Measurements from ENCODE around the gene SULT1A2. TPM values are rescaled to one million over a fixed set of nuclear protein-coding genes. Genes with fewer than 3 reads are reported as not detected.
"Not testable (repeated sequence)": the region's sequence is repeated elsewhere in the genome, so short reads cannot be mapped to it uniquely, and the experiment has no call there.

The SULT1A2 gene
- total RNA-seq, 2 experiments from 2014 or later, result 0.42 to 0.57 TPM

DNA sequence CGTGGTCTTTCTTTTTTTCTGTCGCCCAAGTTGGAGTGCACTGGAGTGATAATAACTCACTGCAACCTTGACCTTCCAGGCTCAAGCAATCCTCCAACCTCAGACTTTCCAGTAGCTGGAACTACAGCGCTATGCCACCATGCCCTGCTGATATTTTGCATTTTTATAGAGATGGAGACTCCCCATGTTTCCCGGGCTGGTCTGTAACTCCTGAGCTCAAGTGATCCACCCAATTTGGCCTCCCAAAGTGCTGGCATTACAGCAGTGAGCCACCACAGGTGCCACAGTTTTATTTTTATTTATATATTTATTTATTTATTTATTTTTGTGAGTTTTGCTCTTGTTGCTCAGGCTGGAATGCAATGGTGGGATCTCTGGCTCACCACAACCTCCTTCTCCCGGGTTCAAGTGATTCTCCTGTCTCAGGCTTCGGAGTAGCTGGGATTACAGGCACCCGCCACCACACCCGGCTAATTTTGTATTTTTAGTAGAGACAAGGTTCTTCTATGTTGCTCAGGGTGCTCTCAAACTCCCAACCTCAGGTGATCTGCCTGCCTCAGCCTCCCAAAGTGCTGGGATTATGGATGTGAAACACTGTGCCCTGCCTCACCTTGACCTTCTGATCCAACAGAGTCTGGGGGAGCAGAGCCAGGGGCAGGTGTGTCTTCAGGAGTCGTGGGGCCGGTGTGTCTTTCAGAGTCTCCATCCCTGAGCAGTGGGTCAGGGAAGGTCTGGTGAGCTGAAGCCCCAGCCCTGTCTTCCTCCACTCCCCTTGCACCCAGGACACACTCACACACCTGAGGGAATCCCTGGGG lies 11.0 kb upstream of the SULT1A2 start:
- CTCF ChIA-PET, result not testable (repeated sequence)

GRCh38 chr16:28607116-28607623 lies 10.3 kb upstream of the SULT1A2 start:
- DNase-seq (no peak), ATAC-seq (no peak)
- Mint-ChIP-seq H3K4me1 (ENCODE audit: low read depth) (peaks cover 17% of the 10 kb centered on the region), H3K27ac (no peak overlapping the region), H3K36me3 (ENCODE audit: low read depth) (peaks cover 1% of the 10 kb centered on the region), H3K27me3 (ENCODE audit: low read depth) (no peaks in the 10 kb centered on the region), H3K9me3 (ENCODE audit: insufficient read depth) (no peaks in the 10 kb centered on the region), H3K4me3 (no peak overlapping the region)
- POLR2A ChIA-PET, result no interaction called here
- CTCF ChIA-PET, result no interaction called here

More for the DNA sequence above, 11.0 kb upstream of the SULT1A2 start:
- H3K27ac Mint-ChIP-seq; H3K36me3 Mint-ChIP-seq (ENCODE audit: low read depth); ATAC-seq; H3K9me3 Mint-ChIP-seq (ENCODE audit: insufficient read depth); DNase-seq; H3K27me3 Mint-ChIP-seq (ENCODE audit: low read depth); POLR2A ChIA-PET; H3K4me3 Mint-ChIP-seq: not testable (repeated sequence)
- peaks cover 17% of the 10 kb centered on the region for H3K4me1 Mint-ChIP-seq (ENCODE audit: low read depth)

DNA sequence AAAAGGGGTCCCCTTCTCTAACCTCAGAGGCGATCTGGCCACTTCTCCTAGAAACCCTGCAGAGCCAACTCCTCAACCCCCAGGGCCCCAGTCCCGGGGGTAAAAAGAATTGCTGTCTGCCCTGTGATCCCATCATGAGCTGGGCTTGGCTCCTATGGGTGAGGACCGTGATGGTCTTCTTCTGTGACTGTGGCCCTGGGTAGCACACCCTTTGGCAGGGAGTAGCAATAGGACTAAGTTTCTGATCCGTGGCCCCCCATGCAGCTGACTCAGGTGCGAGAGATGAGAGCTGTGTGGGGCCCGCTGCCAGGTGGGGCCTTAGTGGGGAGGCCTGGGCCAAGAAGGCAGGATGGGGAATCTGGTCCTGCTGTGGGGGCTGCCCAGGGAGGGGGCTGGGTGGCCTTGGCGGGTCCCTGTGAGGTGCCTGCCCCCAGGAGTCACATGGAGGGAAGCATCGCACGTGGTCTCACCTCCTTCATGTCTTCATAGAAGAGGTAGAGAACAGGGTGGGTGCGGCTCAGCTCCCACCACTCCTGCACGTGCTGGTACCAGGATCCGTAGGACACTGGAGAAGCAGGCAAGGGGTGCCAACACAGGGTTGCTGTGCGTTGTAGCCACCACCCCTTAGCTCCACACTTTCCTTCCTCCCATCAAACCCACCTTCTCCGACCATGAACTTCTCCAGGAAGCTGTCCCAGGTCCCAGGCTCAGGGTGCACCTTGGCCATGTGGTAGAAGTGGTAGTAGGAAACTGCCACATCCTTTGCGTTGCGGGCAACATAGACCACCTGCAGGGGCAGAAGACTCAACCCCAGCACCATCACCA lies 9.7 kb upstream of the SULT1A2 start:
- CTCF ChIA-PET, result no interaction called here
- peak overlapping the region; percentile 25 for H3K27ac Mint-ChIP-seq

DNA sequence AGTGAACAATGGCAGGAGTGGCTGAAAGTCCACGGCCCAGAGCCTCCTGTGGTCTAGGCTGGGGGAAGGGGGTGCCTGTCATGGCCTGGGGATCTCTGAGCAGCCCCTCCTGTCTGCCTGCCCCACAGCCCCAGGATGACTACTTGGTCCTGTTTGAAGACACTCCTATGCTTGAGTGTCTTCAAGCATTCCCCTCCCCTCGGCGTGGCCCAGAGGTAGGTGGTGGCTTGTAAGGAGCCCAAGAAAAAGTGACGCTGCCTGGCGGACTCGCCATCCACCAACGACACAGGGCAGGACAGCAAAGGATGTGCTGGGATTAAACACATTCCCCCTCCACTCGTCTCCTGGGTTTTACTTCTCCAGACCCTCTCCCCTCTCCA lies 7.3 kb upstream of the SULT1A2 start:
- H3K27me3 Mint-ChIP-seq (ENCODE audit: low read depth), result no peaks in the 10 kb centered on the region
- POLR2A ChIA-PET, result no interaction called here
- ATAC-seq (no peak), DNase-seq (no peak)
- H3K4me1 Mint-ChIP-seq (ENCODE audit: low read depth), result peaks cover 2% of the 10 kb centered on the region
- H3K9me3 Mint-ChIP-seq (ENCODE audit: insufficient read depth), result no peaks in the 10 kb centered on the region
- no peaks in the 10 kb centered on the region for H3K36me3 Mint-ChIP-seq (ENCODE audit: low read depth)
- H3K27ac Mint-ChIP-seq, result no peak overlapping the region
- CTCF ChIA-PET, result no interaction called here
- H3K4me3 Mint-ChIP-seq, result no peak overlapping the region

More for the DNA sequence above, 9.7 kb upstream of the SULT1A2 start:
- H3K9me3 Mint-ChIP-seq (ENCODE audit: insufficient read depth), result no peaks in the 10 kb centered on the region
- H3K27me3 Mint-ChIP-seq (ENCODE audit: low read depth), result no peaks in the 10 kb centered on the region
- DNase-seq, result no peak
- ATAC-seq, result no peak
- peaks cover 17% of the 10 kb centered on the region for H3K4me1 Mint-ChIP-seq (ENCODE audit: low read depth)
- H3K4me3 Mint-ChIP-seq, result no peak overlapping the region
- POLR2A ChIA-PET, result no interaction called here
- H3K36me3 Mint-ChIP-seq (ENCODE audit: low read depth), result peaks cover 1% of the 10 kb centered on the region

- Mint-ChIP-seq H3K27me3 (ENCODE audit: low read depth) (no peaks in the 10 kb centered on the region), H3K27ac (peak overlapping the region; percentile 33), H3K9me3 (ENCODE audit: insufficient read depth) (no peaks in the 10 kb centered on the region), H3K4me3 (no peak overlapping the region), H3K36me3 (ENCODE audit: low read depth) (no peaks in the 10 kb centered on the region), H3K4me1 (ENCODE audit: low read depth) (no peaks in the 10 kb centered on the region)
- DNase-seq (no peak), ATAC-seq (no peak)
- ChIA-PET POLR2A (no interaction called here), CTCF (no interaction called here)
Observed at GRCh38 chr16:28603381-28604185, 6.7 kb upstream of the SULT1A2 start.

DNA sequence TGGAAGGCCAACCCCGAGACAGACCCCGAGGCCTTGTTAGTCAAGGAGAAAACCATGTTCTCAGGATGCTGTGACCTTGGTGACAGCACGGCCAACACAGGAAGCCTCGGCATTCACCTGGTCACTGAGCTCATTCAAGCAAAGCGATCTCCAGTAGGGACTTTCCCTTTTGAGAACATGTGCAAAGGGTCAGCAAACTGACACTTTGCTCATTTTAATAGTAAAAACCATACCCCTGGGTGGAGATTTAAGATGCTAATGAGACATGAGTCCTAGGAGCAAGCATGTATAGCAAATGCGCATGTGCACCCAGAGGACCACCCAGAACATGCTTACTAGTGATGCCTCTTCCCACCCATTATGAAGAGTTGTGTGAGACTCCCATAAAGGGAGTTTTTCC lies 5.7 kb upstream of the SULT1A2 start:
- no peaks in the 10 kb centered on the region for H3K36me3 Mint-ChIP-seq (ENCODE audit: low read depth)
- H3K27me3 Mint-ChIP-seq (ENCODE audit: low read depth), result no peaks in the 10 kb centered on the region
- DNase-seq, result no peak
- no peak overlapping the region for H3K27ac Mint-ChIP-seq
- CTCF ChIA-PET, result no interaction called here
- ATAC-seq, result no peak
- no peak overlapping the region for H3K4me3 Mint-ChIP-seq
- peaks cover under 1% of the 10 kb centered on the region for H3K4me1 Mint-ChIP-seq (ENCODE audit: low read depth)
- H3K9me3 Mint-ChIP-seq (ENCODE audit: insufficient read depth), result no peaks in the 10 kb centered on the region
- POLR2A ChIA-PET, result no interaction called here

- H3K4me3 Mint-ChIP-seq; H3K36me3 Mint-ChIP-seq (ENCODE audit: low read depth); CTCF ChIA-PET: not testable (repeated sequence)
Observed at GRCh38 chr16:28602062-28602461, 5.2 kb upstream of the SULT1A2 start.

GRCh38 chr16:28601589-28601988 lies 4.7 kb upstream of the SULT1A2 start:
- H3K27ac Mint-ChIP-seq; CTCF ChIA-PET; H3K9me3 Mint-ChIP-seq (ENCODE audit: insufficient read depth); H3K4me3 Mint-ChIP-seq; H3K27me3 Mint-ChIP-seq (ENCODE audit: low read depth); H3K36me3 Mint-ChIP-seq (ENCODE audit: low read depth); ATAC-seq; DNase-seq; POLR2A ChIA-PET; H3K4me1 Mint-ChIP-seq (ENCODE audit: low read depth): not testable (repeated sequence)

More at GRCh38 chr16:28602062-28602461, 5.2 kb upstream of the SULT1A2 start:
- H3K27me3 Mint-ChIP-seq (ENCODE audit: low read depth); H3K9me3 Mint-ChIP-seq (ENCODE audit: insufficient read depth); DNase-seq; H3K27ac Mint-ChIP-seq; POLR2A ChIA-PET; ATAC-seq; H3K4me1 Mint-ChIP-seq (ENCODE audit: low read depth): not testable (repeated sequence)

GRCh38 chr16:28600965-28601364 lies 4.1 kb upstream of the SULT1A2 start:
- ATAC-seq; H3K9me3 Mint-ChIP-seq (ENCODE audit: insufficient read depth); H3K27ac Mint-ChIP-seq; CTCF ChIA-PET; DNase-seq; H3K27me3 Mint-ChIP-seq (ENCODE audit: low read depth); H3K4me1 Mint-ChIP-seq (ENCODE audit: low read depth); H3K4me3 Mint-ChIP-seq; POLR2A ChIA-PET; H3K36me3 Mint-ChIP-seq (ENCODE audit: low read depth): not testable (repeated sequence)

DNA sequence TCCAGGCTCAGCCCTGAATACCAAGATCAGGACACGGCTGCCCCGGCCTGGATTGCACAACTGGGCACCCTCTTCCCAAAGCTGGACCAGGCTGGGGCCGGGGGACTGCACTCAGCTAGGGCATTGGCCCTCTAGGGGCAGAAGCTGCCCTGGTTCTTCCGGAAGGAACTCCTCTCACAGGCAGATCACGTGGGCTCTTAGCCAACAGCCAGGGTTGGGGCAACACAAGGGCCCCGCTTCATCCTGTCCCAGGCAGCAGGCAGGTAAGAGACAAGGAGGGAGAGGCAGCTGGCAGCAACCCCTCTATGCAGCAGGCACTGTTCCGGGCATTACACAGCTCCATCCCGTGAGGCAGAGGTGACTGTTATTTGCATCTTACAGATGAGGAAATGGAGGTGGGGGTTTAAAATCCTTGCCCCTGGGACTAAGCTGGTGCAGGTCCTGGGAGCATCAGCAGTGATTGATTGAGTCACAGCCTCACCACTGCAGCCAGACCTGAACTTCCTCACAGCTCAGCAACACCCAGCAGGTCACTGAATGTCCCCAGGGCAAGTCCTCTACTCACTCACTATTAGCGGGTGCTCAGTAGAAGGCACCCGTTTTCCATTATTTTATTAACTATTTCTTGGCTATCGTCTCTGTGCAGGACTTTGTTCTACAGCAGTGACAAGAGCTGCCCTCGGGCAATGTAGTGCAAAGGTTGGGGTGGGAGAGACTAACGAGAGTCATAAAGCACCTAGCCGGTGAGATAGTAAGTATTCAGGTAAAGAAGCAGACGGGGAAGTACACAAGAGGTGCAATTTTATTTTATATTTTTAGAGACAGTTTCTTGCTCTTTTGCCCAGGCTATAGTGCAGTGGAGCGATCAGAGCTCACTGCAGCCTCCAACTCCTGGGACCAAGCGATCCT lies 2.8 kb upstream of the SULT1A2 start:
- H3K9me3 Mint-ChIP-seq (ENCODE audit: insufficient read depth); H3K4me3 Mint-ChIP-seq; H3K36me3 Mint-ChIP-seq (ENCODE audit: low read depth); DNase-seq; H3K27me3 Mint-ChIP-seq (ENCODE audit: low read depth); POLR2A ChIA-PET; H3K27ac Mint-ChIP-seq; H3K4me1 Mint-ChIP-seq (ENCODE audit: low read depth); CTCF ChIA-PET: not testable (repeated sequence)
- peak; percentile 94 for ATAC-seq

DNA sequence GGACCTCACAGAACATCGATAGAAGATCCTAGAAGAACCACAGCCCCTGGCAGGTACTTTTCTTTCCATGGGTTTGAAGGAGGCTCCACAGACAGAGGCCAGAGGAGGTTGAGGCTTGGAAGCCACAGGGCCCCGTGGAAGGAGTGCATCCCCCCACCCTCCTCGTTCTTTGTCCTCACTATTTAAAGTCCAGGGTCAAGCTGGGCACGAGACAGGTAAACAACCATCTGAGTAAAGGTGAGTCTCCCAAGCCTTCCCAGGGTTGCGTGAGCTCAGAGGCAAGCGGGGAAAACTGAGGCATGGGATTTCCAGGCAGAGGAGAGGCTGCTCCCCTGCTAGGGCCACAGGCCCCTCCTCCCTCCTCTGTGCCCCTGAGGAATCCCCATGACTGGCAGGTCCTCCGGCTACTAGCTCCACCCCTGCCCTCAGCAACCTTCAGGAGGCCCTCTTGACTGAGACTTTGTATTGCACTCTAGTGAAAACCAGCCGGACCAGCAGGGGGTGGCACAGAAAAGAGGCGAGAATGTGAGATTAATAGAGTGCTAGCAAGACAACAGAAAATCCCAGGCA lies 927 bp upstream of the SULT1A2 start:
- Mint-ChIP-seq H3K9me3 (ENCODE audit: insufficient read depth) (no peaks in the 10 kb centered on the region), H3K27ac (no peak overlapping the region), H3K4me1 (ENCODE audit: low read depth) (peaks cover 20% of the 10 kb centered on the region), H3K27me3 (ENCODE audit: low read depth) (no peaks in the 10 kb centered on the region), H3K4me3 (no peak overlapping the region), H3K36me3 (ENCODE audit: low read depth) (no peaks in the 10 kb centered on the region)
- POLR2A ChIA-PET, result no interaction called here
- CTCF ChIA-PET, result no interaction called here
- no peak for DNase-seq
- no peak for ATAC-seq
